ENCODE measurements around the gene PSD.

- TF ChIP-seq, protein P1, sequence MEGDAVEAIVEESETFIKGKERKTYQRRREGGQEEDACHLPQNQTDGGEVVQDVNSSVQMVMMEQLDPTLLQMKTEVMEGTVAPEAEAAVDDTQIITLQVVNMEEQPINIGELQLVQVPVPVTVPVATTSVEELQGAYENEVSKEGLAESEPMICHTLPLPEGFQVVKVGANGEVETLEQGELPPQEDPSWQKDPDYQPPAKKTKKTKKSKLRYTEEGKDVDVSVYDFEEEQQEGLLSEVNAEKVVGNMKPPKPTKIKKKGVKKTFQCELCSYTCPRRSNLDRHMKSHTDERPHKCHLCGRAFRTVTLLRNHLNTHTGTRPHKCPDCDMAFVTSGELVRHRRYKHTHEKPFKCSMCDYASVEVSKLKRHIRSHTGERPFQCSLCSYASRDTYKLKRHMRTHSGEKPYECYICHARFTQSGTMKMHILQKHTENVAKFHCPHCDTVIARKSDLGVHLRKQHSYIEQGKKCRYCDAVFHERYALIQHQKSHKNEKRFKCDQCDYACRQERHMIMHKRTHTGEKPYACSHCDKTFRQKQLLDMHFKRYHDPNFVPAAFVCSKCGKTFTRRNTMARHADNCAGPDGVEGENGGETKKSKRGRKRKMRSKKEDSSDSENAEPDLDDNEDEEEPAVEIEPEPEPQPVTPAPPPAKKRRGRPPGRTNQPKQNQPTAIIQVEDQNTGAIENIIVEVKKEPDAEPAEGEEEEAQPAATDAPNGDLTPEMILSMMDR (IDR thresholded peaks at IDR 0.05) = no peak
- TF ChIP-seq ZFX (IDR thresholded peaks at IDR 0.05; ENCODE audit: borderline replicate concordance) = no peak
These were observed 18.5 kb downstream of the PSD start for GRCh38 chr10:102400076-102400475.
